Endothelial cell of hepatic sinusoid (primary cell): Measurements from ENCODE around the gene CACNA1H.

Source experiments
- in situ Hi-C: cut with HindIII; loops from 2 replicates; pipeline ENCODE4 v1.10.0; 2017; ENCODE audit warnings: low sequenced_read_pairs

The CACNA1H gene

DNA sequence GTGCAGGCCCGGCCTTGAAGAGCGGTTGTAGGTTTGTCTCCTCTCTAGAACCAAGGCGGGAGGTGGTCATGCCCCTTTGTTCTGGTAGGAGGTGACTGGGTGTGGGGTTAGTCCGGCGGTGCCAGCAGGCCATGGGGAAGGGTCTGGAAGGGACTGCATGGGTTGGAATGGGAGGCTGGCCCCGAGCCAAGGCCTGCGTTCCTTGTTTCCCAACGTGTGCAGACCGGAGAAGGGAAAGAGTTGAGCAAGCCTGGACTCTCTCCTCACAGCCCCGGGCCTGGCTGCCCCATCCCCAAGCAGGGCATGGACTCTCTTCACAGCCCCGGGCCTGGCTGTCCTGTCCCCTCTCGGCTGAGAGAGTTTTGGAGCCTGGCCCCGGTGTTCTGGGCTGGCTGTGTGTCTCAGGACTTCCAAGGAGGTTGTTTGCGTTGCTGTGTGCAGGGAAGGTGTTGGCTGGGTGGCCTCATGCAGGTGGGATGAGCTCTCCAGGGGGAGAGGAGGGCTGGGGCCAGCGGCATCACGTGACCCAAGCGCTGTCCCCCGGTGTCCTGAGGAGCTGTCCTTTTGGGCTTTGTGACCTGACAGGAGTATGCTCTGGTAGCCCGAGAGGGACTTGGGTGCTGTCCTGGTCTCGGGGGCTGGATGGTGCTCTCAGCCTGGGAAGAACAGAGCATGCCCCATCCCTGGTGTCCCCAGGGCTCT lies 2.6 kb downstream of the CACNA1H start:
- in situ Hi-C loops, result no loop called here

DNA sequence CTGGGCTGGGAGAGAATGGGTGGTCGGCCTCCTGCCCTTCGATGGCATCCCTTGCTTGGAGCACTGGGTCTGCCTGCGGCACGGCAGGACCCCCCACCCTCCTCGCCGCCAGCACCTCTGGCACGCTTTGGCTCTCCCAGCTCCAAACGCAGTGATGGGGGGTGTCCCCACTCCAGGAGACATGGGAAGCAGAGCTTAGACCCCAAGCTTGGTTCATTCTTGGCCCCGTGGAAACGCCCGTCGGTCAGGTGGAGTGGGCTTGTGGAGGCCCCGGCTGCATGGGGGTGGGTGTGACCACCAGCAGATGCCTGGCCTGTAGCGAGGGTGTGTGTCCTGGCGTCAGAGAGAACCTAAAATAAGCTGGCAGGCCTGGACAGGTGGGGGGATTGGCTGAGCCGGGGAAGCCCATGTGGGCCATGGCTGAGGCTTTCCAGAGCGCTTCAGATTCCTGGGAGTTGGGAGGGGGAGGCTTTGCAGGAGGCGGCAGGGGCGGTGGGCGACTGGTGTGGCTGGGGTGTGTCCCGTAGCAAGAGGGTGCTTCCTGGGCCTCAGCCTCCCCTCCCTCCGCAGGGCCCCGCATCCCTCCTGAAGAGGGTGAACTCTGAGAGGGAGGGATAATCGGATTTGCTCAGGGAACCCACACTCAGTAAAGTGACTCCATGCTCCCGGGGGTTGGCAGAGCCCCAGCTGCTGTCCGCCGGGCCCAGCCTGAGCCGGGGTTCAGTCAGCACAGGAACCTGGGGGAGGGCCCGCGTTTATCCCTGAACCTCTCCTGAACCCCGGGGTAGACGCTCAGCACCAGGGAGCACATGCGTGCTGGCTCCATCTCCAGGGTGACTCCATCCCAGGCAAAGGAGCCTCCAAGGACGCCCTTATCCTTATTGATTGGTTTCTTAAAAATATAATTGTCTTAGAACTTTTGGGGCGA lies 3.4 kb downstream of the CACNA1H start:
- in situ Hi-C loops, result no loop called here

- in situ Hi-C loops, result no loop called here
Observed at GRCh38 chr16:1156983-1157638, 4.2 kb downstream of the CACNA1H start.

DNA sequence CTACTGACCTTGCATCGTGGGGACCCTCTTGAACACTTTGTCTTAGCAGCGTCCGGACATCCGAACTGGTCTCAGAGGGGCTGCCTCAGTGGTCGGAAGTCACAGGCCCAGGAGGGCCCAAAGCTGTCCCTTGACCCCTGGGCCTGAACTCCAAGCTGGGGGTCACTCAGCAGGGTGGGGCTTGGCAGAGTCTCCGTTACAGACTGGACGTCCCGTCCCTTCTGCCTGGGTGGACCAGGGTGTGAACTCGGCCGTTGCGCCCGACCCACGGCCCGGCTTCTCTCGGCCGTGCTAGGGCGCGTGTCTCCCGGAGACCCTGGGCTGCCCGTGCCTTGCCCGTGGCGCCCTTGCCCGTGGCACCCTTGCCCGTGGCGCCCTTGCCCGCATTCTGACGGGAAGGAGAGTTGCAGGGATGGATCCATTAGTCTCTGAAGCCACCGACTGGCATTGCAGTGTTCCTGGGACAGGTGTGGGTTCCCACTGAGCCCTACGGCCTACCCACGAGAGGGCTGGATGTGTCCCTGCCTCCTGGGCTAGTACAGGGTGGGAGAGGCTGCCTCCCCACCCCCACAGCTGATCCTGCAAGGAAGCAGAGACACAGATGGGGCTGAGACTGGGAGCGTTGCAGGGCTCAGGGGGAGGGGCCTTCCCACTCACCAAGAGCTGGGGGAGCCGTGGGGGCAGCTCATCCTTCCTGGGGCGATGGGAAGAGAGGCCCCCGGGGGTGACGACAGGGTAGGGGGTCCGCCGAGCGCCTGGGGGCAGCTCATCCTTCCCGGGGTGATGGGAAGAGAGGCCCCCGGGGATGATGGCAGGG lies 4.9 kb downstream of the CACNA1H start:
- in situ Hi-C loops, result no loop called here

DNA sequence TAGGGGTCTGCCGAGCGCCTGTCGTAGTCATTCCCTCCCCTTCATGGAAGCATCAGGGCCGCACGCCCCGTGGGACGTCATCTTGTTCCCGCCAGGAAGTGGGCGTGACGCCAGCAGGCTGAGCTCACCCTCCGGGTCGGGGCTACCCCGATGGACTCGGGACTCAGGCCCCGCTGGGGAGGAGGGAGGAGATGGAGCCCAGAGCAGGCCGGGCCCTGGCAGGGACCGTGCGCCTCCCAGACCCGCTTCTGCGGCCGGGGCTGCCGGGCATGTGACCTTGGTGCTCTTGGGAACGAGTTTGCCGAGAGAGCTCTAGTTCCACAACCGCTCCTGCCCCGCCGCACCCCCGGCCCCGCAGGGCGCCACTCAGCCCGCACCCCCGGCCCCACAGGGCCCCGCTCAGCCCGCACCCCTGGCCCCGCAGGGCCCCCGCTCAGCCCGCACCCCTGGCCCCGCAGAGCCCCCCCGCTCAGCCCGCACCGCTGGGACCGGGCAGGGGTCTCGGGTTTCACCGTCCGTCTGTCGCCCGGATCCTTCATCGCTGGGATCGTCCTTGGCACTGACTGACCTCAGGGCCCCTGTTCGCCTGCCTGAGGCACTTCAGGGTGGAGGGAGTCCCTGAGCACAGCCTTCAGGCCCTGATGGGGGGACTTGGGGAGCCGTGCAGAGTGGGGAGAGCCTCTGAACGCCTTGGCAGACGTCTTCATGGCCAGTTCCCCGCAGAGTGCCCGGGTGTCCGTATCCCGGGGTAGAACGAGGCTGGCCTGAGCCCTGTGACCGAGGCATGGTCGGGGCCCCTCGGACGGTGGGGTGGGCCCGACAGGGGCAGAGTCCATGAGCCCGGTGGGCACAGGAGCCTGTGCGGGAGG lies 5.8 kb downstream of the CACNA1H start:
- in situ Hi-C loops, result no loop called here

GRCh38 chr16:1159325-1159972 lies 6.5 kb downstream of the CACNA1H start:
- in situ Hi-C loops, result no loop called here

DNA sequence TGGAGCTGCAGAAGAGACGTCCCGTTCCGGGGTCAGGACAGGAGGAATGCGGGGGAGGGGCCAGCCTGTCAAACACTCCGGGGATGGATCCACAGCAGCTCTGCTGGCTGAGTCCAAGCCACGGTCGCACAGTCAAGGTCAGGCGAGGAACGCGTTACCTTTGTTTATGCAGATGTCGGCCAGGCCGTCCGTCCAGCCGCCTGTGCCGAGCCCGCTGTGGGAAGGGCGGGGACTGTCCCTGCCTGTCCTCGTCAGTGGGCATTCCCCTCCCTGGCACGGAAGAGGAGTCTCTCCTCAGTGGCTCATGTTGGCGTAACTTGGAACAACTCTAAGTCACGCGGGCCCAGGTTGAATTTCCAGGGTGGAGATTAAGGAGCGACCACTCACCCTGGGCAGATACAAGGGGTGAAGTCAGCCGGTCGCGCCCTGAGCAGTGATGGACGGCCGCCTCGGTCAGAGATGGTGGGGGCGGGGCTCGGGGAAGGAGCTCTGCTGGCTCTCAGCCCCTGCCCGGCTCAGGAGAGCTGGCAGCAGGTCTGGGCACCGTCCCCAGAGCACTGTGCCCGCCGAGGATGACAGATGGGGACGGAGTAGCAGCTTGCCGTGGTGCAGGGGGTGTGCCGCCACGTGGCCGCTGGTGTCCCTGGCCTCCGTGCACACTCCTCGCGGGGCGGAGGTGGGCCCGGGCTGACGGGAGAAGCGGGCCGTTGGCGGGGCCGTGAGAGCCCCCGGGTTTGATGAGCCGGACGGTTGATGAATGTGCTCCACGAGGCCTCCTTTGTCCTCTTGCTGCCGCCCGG lies 7.3 kb downstream of the CACNA1H start:
- in situ Hi-C loops, result no loop called here

- in situ Hi-C loops, result no loop called here
Observed at GRCh38 chr16:1160773-1161348, 8.0 kb downstream of the CACNA1H start.

DNA sequence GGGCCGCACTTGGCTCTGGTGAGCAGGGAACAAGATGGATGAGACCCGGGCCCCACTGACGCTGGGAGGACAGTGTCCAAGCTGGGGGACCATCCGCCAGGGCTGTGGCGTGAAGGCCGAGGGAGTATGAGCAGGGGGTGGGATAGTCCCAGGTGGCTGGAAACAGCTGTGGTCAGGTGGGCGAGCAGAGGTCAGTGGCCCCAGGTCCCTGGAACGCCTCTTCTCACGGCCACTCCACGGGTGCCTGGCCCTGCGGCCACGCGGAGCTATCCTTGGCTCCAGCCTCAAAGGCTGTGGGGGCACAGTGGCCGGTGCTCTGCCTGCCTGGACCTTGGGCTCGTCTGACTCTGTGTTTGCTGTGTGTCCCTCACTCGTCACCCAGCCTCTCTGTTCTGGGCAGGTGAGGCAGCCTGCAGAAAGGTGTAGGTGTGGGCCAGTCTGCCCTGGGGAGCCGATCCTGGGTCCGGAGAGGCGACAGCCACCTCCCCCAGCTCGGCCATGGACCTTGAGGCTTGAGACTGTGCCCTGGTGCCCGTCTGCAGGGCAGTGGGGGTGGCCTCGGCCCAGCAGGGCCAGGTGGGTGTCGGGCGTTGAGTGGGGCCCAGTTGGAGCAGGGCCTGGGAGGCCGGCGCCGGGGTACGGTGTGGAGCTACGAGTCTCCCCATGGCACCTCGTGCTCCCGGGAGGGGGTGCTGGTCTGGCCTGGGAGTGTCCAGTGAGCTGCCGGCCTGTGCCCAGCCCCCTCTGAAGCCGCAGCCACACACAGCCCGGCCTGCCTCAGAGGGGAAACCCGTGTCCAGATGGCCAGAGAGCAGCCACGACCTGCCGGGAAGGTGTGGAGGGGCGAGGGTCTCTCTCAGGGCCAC lies 10.0 kb downstream of the CACNA1H start:
- in situ Hi-C loops, result no loop called here

DNA sequence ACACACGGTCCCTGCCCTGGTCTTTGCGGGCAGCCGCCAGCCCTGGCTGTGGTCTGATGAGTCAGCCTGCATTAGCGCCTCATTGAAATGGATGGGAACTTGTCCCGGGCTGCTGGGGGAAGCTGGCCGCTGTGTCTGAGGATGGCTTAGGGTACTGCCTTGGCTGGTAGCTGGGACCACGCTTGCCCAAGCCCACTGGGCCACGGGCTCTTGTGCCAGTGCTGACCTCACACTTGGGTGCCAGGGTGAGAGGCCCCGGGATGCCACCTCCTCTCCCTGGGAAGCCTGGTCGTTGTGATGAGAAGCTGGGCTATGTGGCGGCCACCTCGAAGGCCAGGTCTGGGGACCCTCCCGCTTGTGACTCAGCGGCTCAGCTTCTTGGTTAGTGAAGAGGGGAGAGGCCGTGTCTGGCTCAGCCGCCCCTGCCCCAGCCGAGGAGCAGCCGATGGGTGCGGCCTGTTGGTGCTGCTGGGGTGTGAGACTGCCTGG lies 10.7 kb downstream of the CACNA1H start:
- in situ Hi-C loops, result no loop called here

DNA sequence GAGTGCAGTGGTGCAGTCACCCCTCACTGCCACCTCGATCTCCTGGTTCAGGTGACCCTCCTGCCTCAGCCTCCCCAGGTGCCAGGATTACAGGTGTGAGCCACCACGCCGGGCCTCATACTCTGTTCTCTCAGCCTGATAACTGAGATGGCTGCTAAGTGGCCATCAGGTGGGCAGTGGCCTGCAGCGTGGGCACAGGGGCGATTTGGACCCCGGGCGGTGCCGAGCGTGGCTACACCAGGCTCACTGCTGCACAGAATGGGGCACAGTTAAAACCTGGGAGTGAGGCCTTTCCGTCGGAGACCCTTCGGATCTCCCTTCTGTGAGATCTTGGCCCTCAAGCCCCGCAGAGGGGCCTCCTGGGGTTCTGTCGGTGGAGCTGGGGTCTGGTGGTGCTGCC lies 11.5 kb downstream of the CACNA1H start:
- in situ Hi-C loops, result no loop called here

DNA sequence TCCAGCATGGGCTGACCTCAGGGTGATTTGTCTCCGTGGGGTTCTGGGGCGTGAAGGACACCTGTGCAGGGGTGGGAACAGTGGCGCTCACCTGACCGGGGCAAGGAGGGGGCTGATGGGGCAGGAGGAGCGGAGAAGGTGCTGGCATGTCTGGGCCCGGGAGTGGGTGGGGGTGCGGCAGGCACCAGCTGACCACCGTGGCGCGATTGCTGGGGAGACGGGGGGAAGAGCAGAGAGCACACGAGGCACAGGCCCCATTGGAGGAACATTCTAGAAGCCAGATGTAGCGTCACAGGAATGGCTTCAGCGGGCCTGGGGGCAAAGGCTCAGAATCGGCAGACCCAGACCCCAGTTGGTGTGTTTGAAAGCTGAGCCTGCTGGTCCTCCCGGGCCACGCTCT lies 12.1 kb downstream of the CACNA1H start:
- in situ Hi-C loops, result no loop called here

GRCh38 chr16:1165511-1165910 lies 12.6 kb downstream of the CACNA1H start:
- in situ Hi-C loops, result no loop called here

- in situ Hi-C loops, result no loop called here
Observed at GRCh38 chr16:1167276-1168107, 14.6 kb downstream of the CACNA1H start.

GRCh38 chr16:1168837-1169236 lies 15.9 kb downstream of the CACNA1H start:
- in situ Hi-C loops, result no loop called here
